Epidermal melanocyte (primary cell): Measurements from ENCODE around the gene RAC3.

ENCODE experiments used
- DNase-seq: peaks from one replicate; pipeline ENCODE4 v3.0.0; 2011; ENCODE audit warnings: low spot score; ENCODE audit not compliant: insufficient read length

The RAC3 gene

DNA sequence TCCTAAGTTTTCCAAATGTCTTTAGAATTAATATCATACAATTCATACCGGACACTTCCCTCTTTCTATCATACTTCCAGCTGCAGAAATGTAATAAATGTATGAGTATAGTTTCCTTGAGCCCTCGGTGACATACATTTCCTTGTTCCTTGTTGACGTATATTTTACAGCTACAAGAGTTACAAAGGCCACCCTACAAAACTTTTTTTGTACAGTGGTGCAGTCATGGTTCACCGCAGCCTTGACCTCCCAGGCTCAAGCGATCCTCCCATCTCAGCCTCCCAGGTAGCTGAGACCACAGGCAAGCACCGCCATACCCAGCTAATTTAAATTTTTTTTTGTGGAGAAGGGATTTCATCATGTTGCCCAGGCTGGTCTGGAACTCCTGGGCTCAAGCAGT lies 41.3 kb downstream of the RAC3 start:
- no peak for DNase-seq

DNA sequence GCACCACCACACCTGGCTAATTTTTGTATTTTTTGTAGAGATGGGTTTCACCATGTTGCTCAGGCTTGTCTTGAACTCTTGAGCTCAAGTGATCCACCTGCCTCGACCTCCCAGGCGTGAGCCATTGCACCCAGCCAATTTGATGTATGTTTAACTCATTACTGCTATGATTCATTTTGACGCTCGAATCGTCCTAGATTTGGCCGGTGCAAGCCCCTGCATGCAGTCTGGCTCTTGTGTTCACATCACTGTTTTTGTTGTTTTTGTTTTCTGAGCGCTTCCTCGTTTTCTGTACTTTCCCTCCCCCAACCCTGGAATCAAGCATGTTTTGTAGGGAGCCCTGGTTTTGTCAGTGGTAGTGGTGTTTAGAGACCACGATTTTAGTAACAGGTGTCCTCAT lies 42.0 kb downstream of the RAC3 start:
- DNase-seq: no peak

DNA sequence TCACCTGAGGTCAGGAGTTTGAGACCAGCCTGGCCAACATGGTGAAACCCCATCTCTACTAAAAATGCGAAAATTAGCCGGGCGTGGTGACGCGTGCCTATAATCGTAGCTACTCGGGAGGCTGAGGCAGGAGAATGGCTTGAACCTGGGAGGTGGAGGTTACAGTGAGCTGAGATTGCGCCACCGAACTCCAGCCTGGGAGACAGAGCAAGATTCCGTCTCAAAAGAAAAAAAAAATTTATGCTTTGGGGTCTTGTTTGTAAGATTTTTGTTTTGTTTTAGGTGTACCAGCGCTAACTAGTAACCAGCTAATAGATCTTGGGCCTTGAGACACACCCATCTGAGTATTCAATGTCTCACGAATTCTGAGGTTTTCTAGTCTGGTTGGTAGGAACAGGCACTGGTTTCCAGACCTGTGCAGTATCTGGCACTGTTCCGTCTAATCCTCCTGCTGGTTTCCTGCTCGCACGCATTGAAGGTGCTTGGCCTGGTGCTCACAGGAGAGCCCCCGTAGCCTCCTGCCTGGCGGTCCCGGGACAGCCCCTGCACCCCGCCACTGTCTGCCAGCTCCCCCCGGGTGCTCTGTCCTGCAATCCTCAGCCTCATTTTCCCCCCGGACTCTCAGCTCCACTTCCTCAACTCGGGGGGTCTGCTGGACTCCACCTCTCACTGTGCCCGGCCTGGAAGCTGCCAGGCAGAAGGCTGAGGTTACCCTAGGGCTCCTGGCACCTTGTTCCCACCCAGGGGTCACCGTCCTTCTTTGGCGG lies 44.7 kb downstream of the RAC3 start:
- no peak for DNase-seq

DNA sequence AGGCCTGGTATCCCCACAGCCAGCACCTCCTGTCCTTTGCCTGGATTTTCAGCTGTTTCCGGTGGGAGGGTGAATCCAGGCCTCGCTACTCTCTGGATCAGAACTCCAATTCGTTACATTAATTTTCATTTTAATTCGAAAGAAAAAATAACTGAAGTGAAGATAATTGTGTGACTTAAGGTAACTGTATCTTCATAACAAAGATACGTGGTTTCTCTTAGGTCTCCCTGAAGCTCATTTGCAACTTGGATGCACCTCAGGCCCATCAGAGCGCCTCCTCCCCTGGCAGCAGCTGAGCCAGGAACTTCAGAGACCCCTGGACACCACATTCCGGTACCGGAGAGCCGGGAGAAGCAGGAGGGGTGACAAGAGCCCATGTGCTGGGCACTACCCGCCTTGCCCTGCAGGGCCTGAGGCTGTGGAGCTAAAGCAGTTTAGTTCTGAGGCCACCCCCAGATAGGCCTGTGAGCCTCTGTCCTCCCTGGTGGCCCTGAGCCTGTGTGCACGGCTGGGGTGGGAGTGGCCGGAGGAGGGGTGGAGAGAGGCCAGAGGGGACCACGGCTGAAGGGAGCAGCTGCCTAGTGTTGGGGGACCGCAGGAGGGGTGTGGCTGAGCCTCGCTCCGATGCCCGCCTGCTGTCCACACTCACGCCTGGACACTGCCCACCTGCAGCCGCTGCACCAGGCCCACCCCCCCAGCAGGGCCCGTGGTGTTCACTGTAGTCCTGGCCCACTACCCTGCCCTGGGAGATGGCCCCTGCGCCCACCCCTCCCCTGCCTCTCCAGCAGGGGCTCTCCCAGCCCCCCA lies 45.5 kb downstream of the RAC3 start:
- DNase-seq: no peak

DNA sequence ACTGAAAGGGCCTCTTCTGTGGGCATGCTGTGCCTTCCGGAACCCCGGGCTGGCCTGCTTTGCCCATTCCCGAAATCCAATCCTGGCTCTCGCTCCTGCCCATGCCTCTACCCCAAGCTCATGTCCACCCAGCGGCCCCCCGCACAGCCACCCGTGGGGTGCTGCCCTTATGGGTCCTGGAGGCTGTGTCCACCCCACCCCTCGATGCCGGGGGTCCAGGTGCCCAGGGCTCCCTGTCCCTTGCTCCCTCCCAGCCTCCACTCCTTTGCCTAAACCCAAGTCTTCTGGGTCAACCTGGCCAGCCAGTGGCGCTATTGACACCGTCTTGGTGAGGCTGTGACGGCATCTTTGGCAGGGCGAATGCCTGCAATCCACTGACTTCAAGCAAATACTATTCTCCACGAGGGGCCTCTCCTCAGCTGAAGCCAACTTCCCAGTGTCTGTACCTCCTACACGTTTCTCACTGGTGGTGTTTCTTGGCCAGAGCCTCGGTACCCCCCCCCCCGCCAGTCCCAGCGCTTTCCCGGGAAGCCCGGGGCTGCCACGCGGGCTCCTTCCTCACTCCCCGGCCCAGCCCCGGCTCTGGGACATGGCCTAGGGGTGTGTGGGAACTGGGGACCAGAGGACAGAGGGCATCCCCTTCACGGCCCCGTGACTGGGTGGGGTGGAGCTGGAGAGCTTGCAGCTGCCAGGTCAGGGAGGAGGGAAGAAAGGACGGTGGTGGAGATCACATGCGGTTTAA lies 46.3 kb downstream of the RAC3 start:
- no peak for DNase-seq

DNA sequence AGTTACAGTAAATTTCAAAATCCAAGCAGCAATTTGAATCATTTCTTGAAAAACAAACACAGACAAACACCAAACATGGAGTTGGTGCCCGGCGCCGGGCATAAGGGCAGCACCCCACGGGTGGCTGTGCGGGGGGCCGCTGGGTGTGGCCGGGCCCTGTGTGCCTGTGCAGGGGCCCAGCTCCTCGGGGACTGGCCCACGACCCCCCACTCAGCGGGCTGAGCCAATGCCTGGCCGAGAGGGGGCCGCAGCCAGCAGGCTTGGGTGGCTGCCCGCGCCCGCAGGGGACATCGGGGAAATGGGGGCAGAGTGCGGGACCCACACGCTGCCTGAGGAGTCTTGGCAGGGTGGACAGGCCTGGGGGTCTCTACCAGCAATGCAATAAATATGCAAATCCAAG lies 47.0 kb downstream of the RAC3 start:
- no peak for DNase-seq

DNA sequence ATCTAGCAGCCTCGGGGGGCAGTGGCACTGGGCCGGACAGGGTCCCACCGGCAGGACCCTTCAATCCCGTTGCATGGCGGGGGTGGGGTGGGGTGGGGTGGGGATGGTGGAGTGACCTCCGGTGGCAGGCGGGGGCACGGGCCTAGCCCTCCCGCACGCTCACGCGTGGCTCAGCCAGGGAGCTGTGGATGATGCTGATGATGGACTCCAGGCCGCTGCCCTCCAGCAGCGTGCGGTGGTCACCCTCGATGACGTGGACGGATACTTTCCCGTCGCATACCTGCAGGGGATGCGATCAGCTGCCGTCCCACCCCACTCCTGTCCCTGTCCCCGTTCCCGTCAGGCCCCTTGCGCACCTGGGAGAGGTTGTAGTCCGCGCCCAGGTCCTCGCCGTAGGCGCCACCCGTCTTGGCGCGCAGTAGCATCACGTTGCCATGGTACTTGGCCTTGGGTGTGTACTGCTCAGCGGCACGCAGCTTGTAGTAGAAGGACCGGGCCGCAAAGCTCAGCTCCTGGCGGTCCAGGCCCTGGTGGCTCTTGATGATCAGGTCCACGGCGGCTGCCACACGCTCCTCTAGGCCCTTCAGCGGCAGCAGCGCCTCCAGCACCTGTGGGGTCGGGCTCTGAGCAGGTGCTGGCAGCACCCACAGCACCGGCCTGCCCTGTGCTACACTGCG lies 47.7 kb downstream of the RAC3 start:
- DNase-seq: no peak

DNA sequence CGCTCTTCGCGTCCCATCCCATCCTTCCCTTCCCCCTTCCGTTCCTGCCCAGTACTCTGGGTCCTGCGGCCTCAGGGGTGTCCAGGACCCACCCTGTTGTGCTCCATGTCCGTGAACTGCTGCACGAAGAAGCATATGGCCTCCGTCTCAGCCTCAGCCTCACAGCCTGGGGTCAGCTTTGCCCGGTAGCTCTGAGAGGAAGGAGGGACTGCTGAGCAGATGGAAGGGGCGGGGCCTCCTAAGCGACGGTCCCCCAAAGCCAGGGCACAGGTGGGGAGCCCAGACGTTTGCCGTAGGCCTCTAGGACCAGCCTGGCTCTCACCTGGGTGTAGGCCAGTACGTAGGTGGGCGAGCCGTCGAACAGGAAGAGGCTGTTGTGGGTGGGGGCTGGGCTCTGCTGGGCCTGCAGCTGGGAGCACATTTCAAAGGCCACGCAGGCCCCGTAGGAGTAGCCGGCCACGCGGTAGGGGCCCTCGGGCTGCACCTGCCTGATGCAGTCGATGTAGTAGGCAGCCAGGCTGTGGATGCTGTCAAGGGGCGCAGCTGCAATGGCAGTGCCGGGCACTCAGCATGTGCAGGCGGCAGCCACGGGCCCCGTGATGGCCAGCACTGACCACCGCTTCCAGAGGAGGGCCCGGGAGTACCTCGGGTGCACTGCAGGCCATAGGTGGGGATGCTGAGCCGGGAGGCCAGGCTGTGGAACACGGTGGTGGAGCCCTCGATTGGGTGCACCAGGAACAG lies 48.7 kb downstream of the RAC3 start:
- no peak for DNase-seq

DNA sequence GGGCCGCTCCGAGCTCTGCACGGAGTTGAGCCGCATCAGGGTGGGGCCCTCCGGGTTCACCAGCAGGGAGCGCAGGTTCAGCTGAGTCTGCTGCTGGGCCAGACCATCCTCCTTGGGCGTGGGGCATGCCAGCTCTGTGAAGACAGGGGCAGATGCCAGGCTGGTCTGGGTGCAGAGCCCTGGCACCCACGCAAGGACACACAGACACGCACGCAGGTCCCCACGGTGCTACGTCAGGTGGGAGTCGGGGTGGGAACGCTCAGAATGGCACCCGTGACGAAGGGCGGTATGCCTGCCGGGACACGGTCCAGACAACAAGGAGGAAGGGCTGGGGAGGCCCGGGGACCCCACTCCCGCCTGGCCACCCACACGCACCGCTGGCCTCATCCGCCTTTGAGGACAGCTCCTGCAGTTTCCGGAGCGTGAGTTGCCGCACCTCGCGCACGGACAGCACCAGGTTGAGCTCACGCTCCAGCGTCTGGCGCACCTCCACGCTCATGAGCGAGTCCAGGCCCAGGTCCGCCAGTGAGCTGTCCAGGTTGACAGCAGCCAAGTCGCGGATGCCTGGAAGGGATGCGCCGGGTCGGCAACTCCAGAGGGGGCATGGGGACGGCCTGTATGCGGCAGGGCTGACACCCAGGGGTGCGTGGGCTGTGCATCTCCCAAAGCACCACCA lies 49.4 kb downstream of the RAC3 start:
- DNase-seq: no peak

DNA sequence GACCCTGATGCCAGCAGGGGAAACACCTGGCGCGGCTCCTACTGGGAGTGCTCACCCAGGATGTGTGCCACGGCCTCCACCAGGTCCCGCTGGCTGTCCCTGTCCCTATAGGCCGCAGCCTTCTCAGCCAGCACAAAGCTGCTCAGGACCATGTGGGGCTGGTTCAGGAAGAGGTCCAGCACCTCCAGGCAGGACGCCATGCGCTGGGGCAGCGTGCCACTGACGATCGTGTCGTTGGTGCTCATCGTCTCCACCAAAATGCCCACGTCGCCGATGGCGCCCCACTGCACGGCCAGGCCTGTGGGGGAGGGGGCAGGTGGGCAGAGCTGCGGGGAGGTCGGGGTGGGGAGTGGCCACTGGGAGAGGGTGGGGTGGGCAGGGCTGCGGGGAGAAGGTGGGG lies 50.1 kb downstream of the RAC3 start:
- DNase-seq: no peak

DNA sequence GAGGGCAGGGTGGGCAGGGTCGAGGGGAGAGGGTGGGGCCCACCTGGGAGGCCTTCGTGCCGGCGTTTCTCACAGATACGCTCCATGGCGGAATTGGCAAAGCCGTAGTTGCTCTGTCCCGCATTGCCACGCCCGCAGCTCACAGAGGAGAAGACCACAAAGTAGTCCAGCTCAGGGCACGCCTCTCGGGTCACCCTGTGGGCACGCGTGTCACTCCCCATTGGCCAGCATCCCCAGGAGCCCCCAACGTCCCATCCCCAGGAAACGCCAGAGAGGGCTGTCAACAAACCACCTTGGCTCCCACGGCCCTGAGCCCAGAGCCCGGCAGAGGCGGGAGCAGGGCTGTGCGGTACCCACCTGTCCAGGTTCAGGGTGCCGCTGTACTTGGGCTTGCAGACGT lies 50.5 kb downstream of the RAC3 start:
- DNase-seq: no peak

DNA sequence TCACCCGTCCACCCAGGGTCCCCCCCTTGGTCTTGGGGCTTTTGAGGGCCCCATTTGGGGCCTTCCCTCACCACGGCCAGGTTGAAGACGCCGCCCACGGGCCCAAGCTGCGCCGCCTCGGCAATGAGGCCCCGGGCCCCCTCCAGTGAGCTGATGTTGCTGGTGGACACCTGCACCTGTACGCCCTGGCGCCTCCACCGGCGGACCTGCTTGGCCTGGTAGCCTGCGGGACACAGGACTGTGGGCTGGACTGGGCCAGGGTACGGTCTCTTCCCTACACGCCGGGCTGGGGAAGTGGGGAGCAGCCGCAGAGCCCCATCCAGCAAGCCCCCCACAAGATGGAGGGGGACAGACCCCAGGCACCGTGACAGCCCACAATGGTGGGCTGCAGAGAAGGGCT lies 51.0 kb downstream of the RAC3 start:
- no peak for DNase-seq

DNA sequence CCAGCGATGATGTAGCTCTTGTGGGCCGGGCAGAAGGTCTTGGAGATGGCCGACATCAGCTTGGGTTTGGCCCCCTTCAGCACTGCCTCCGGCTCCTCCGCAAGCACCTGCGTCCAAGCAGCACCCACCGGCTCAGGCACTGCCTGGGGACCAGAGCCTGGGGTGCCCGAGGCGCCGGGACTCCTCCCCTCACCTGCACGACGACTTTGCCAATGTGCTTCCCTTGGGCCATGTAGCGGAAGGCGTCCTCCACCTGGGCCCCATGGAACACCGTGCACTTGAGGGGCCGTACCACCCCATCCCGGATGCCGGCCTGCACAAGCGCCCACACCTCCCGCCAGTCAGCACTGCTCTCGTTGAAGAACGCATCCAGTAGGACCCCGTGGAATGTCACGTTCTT lies 51.5 kb downstream of the RAC3 start:
- no peak for DNase-seq
